ENCODE results near the gene FAM174C. TPM values are rescaled to one million over a fixed set of nuclear protein-coding genes. Genes with fewer than 3 reads are reported as not detected.
"Not testable (repeated sequence)": the region's sequence is repeated elsewhere in the genome, so short reads cannot be mapped to it uniquely, and the experiment has no call there.

The FAM174C gene
- total and polyA plus RNA-seq, 9 donors: 0.30 to 72.5 (median 26.7) TPM

DNA sequence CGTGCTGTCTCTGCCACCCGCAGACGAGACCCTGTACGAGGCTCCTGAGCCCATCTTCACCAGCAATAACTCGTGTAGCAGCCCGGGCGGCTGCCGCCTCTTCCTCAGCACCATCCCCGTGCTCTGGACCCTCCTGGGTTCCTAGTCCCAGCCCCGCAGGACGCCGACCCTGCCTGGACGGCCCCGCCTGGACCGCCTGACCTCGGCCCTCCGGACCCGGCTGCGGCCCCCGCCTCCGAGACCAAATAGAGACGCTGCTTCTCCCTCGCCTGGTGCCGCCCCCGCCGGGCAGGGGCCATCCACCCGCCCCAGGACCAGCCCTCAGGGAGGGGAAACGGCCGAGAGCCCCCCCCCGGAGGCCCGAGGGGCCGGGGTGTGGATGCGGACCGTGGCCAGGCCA is 24.5 kb downstream of the FAM174C start:
- DNase-seq: no peak
- Histone ChIP-seq H3K27ac (no peak overlapping the region), H3K9me3 (no peaks in the 10 kb centered on the region), H3K4me1 (ENCODE audit: insufficient read depth) (no peaks in the 10 kb centered on the region), H3K4me3 (no peak overlapping the region), H3K36me3 (no peaks in the 10 kb centered on the region), H3K27me3 (peaks cover 3% of the 10 kb centered on the region)
- 62 to 74% (median 69%) methylated on average over 28 to 34 of the region's 34 CpGs for WGBS, 3 donors
- no peak for TF ChIP-seq POLR2A (IDR thresholded peaks at IDR 0.05)
- TF ChIP-seq EP300 (IDR thresholded peaks at IDR 0.05): no peak
- TF ChIP-seq, protein P1, sequence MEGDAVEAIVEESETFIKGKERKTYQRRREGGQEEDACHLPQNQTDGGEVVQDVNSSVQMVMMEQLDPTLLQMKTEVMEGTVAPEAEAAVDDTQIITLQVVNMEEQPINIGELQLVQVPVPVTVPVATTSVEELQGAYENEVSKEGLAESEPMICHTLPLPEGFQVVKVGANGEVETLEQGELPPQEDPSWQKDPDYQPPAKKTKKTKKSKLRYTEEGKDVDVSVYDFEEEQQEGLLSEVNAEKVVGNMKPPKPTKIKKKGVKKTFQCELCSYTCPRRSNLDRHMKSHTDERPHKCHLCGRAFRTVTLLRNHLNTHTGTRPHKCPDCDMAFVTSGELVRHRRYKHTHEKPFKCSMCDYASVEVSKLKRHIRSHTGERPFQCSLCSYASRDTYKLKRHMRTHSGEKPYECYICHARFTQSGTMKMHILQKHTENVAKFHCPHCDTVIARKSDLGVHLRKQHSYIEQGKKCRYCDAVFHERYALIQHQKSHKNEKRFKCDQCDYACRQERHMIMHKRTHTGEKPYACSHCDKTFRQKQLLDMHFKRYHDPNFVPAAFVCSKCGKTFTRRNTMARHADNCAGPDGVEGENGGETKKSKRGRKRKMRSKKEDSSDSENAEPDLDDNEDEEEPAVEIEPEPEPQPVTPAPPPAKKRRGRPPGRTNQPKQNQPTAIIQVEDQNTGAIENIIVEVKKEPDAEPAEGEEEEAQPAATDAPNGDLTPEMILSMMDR (IDR thresholded peaks at IDR 0.05): no peak
- intact Hi-C loops (cut with DNase I): no loop called here

DNA sequence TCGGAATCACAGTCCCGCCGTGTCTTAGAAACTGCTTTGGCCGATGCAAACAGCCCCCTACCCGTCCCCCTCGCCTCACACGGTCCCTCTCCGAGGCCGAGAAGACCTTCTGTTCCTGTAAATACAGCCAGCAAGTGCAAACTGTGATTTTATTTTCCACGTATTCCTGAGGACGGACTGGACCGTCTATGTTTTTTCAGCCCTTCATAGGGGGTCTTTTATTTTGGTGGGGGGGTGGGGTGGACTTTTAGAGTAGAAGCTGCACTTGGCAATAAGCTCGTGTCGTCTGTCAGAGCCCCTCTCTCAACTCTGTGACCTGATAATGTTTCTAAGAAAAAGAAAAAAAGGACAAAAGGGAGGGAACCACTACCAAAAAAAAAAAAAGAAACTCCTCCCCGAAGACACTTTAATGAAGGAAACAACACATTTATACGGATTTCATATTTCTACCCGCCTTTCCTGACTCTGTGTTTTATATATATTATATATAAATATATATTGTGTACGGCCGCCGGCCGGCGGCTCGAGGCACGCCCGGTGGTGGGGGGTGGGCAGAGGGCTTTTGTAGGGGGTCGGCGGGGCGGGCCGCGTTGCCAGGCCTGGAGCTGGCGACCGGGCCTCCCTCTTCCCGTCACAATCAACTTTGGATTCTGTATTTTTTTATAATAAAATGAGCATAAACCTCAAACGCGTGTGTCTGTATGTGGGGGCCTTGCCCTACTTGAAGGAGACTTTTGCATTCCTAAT is 25.6 kb downstream of the FAM174C start:
- TF ChIP-seq POLR2A (IDR thresholded peaks at IDR 0.05): no peak
- TF ChIP-seq EP300 (IDR thresholded peaks at IDR 0.05): no peak
- TF ChIP-seq, protein P1 (IDR thresholded peaks at IDR 0.05): no peak
- Histone ChIP-seq H3K27me3 (no peaks in the 10 kb centered on the region), H3K4me3 (no peak overlapping the region), H3K9me3 (no peaks in the 10 kb centered on the region), H3K27ac (no peak overlapping the region), H3K36me3 (no peaks in the 10 kb centered on the region), H3K4me1 (ENCODE audit: insufficient read depth) (no peaks in the 10 kb centered on the region)
- intact Hi-C loops (cut with DNase I): no loop called here
- no peak for DNase-seq
- WGBS, 3 donors: 72 to 78% (median 73%) methylated on average over 35 of the region's 35 CpGs

DNA sequence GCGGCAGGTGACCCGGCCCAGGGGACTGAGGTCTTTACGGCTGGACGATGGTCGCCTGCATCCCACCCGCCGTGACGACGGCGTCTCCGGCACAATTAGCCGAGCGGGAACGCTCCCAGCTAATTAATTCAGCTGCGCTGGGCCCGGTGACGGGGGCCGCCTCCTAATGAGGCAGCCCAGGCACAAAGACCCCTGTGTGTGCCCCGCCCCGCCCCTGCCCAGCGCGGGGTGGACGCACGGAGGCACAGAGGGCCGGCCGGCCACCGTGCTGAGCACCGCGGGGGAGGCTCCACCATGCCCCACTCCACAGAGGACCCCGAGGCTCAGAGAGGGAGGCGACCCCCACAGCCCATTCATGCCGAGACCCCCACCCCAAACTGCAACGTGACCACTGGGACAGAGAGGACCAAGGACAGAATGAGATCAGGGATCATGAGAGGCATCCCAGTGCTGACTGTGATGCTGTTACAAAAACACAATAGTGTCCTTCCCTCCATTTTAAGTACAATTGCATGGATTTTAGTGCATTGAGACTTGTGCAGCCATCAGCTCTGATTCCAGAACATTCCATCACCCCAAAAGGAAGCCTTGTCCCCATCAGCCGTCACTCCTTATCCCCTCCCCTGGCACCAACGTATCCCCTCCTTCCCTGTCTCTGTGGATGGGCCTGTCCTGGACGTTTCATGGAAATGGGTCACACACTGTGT is 27.4 kb downstream of the FAM174C start:
- Histone ChIP-seq H3K9me3 (no peaks in the 10 kb centered on the region), H3K27ac (no peak overlapping the region), H3K4me3 (no peak overlapping the region), H3K36me3 (no peaks in the 10 kb centered on the region), H3K4me1 (ENCODE audit: insufficient read depth) (no peaks in the 10 kb centered on the region), H3K27me3 (no peaks in the 10 kb centered on the region)
- WGBS, 3 donors: 53 to 66% (median 57%) methylated on average over 31 to 36 of the region's 36 CpGs
- no peak for DNase-seq
- TF ChIP-seq, protein P1 (IDR thresholded peaks at IDR 0.05): no peak
- no peak for TF ChIP-seq POLR2A (IDR thresholded peaks at IDR 0.05)
- no peak for TF ChIP-seq EP300 (IDR thresholded peaks at IDR 0.05)
- intact Hi-C loops (cut with DNase I): no loop called here

DNA sequence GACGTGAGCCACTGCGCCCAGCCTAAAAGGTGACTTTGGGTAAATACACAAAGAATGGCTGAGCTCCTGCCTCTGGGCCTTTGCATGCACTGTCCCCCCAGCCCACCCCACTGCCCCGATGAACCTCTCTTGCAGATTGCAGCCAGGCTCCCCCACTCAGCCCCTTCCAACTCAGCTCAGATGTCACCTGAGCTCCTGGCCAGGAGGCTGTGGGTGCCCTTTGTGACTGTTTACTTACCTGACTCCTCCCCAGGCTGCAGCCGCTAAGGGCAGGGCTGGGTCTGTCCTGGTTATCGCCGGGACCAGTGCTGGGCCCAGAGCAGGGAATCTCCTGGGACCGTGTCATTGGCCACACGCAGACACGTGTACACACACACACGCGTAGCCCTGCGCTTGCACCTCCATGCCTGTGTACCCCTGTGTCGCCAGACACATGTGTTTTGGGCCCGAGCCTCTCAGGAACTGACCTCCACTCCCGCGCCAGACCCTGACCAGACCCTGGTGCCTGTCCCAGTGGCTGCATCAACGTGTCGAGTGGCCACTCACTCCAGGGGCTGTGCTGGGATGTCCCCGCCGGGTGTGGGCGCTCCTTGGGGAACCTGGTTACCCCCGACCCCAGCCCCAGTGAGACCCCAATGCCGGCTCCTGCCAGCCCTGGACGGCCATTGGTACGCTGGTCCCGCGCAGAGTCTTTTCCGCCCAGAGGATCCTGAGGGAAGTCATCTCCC is 29.0 kb downstream of the FAM174C start:
- 86 to 91% (median 89%) methylated on average over 26 to 28 of the region's 28 CpGs for WGBS, 3 donors
- no peaks in the 10 kb centered on the region for H3K4me1 ChIP-seq (ENCODE audit: insufficient read depth)
- H3K27ac ChIP-seq: no peak overlapping the region
- intact Hi-C loops (cut with DNase I): no loop called here
- no peak for DNase-seq
- H3K9me3 ChIP-seq: no peaks in the 10 kb centered on the region
- H3K4me3 ChIP-seq: no peak overlapping the region
- H3K27me3 ChIP-seq: no peaks in the 10 kb centered on the region
- TF ChIP-seq POLR2A (IDR thresholded peaks at IDR 0.05): no peak
- TF ChIP-seq EP300 (IDR thresholded peaks at IDR 0.05): no peak
- TF ChIP-seq, protein P1 (IDR thresholded peaks at IDR 0.05): no peak
- no peaks in the 10 kb centered on the region for H3K36me3 ChIP-seq

DNA sequence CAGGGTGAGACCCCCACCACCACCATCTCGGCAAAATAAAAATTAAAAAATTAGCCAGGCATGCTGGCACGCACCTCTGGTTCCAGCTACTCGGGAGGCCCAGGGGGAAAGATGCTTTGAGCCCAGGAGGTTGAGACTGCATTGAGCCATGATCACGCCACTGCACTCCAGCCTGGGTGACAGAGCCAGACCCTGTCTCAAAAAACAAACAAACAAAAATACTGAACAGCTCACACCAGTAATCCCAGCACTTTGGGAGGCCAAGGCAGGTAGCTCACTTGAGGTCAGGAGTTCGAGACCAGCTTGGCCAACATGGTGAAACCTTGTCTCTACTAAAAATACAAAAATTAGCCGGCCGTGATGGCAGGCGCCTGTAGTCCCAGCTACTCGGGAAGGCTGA is 30.0 kb downstream of the FAM174C start:
- intact Hi-C loops (cut with DNase I); H3K9me3 ChIP-seq; DNase-seq; H3K36me3 ChIP-seq; H3K27ac ChIP-seq; H3K4me3 ChIP-seq; H3K27me3 ChIP-seq; H3K4me1 ChIP-seq (ENCODE audit: insufficient read depth): not testable (repeated sequence)
- WGBS, 3 donors: 78 to 84% (median 79%) methylated on average over 9 of the region's 9 CpGs
